HG03039 (cell line): ENCODE results near the gene TTBK2.

ENCODE experiments used
- ATAC-seq: cut with Tn5 transposase; IDR thresholded peaks from one replicate; pipeline ENCODE4 v1.9.1; 2021; ENCODE audit warnings: mild to moderate bottlenecking, moderate library complexity; ENCODE audit not compliant: unreplicated experiment

TTBK2 gene

DNA sequence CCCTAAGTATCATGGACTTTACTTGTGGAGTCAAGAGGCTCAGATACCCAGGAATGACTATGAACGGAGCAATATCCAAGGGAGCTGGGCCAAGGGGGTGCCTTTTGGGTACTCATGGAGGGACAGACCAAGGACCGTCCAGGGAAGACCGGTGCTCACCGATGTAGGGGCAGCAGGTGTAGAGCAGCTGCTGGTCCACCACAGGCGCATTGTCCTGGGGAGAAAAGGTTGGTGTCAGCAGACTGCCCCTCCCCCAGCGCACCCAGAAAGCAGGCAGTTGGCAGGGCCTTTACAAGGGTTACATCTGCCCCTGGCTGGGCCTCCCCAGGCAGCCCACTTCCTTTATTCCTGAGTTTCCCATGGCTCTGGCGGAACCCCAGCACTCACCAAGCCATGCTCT is 191.2 kb downstream of the TTBK2 start:
- no peak for ATAC-seq

GRCh38 chr15:42728972-42729371 is 191.6 kb downstream of the TTBK2 start:
- ATAC-seq, result no peak

- no peak for ATAC-seq
Observed at GRCh38 chr15:42728560-42728959, 192.0 kb downstream of the TTBK2 start.

- ATAC-seq, result no peak
Observed at GRCh38 chr15:42727750-42728381, 192.7 kb downstream of the TTBK2 start.

GRCh38 chr15:42726114-42726513 is 194.5 kb downstream of the TTBK2 start:
- ATAC-seq, result no peak

- ATAC-seq, result no peak
Observed at GRCh38 chr15:42725331-42725903, 195.2 kb downstream of the TTBK2 start.

DNA sequence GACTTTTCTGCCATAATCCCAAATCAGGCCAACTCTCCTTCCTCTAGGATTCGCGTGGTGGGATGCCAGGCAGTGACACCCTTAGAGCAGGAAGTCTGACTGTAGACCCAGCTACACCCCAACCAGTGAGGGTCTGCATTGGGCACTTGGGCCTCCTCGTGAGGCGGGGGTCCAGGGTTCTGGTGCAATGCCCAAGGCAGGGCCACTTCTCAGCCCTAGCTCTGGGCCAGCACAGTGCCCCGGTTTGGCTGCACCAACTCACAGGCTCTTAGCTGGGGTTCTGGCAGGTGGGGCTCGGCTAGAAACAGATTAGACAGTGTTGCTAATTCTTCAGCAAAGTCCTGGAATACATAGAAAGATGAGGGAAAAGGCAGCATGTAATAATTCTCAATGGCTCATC is 196.3 kb downstream of the TTBK2 start:
- no peak for ATAC-seq

DNA sequence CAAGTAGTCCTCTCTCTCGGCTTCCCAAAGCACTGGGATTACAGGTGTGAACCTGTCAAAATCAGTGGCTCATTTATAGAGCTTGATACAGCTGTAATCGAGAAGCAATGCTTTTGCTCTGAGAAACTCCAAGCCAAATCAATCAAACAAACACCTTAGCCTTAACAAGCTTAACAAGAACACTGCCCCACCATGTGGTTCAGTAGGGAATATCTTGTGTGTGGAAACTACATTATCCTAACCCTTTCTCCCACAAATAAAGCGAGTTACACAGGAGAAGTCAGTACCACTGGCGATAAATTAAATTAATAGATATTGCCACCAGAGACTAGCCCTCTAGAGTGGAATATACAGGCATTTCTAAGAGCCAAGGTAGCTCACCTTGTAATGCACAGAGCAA is 197.5 kb downstream of the TTBK2 start:
- ATAC-seq, result no peak

DNA sequence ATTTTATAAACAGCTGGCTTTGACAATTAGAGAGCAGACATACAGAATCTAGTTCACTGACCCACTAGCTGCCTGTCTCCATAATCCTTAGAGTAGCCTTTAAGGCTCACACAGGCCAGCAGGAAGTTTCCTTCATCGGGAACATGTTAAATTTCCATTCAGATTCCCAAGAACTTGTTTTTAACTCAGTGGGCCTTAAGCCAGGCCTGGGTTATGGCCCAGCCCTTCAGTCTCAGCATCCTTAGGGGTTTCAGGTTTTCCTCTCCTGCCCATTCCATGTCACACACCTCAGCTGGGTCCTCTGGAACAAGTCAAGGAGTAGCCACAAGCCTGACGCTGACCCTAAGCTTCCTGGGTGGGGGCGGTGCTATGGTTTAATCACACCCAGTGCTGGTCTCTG is 198.7 kb downstream of the TTBK2 start:
- no peak for ATAC-seq

- ATAC-seq, result no peak
Observed at GRCh38 chr15:42721016-42721415, 199.6 kb downstream of the TTBK2 start.

GRCh38 chr15:42720071-42720470 is 200.5 kb downstream of the TTBK2 start:
- ATAC-seq, result no peak

- no peak for ATAC-seq
Observed at GRCh38 chr15:42719043-42719442, 201.5 kb downstream of the TTBK2 start.

GRCh38 chr15:42716626-42717025 is 204.0 kb downstream of the TTBK2 start:
- ATAC-seq, result no peak

- no peak for ATAC-seq
Observed at GRCh38 chr15:42716125-42716524, 204.5 kb downstream of the TTBK2 start.

DNA sequence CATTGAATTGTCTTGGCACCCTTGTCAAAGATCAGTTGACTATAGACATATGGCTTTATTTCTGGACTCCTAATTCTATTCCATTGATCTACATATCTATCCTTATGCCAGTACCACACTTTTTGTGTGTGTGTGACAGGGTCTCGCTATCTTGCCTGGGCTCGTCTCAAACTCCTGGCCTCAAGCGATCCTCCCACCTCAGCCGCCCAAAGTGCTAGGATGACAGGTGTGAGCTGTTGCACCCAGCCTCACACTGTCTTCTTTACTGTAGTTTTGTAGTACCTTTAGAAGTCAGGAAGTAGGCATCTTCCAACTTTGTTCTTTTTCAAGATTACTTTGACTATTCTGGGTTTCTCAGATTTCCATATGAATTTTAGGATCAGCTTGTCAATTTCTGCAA is 208.0 kb downstream of the TTBK2 start:
- no peak for ATAC-seq

- ATAC-seq, result no peak
Observed at GRCh38 chr15:42711746-42712145, 208.8 kb downstream of the TTBK2 start.

GRCh38 chr15:42710662-42711061 is 209.9 kb downstream of the TTBK2 start:
- no peak for ATAC-seq

GRCh38 chr15:42707873-42708544 is 212.6 kb downstream of the TTBK2 start:
- no peak for ATAC-seq

DNA sequence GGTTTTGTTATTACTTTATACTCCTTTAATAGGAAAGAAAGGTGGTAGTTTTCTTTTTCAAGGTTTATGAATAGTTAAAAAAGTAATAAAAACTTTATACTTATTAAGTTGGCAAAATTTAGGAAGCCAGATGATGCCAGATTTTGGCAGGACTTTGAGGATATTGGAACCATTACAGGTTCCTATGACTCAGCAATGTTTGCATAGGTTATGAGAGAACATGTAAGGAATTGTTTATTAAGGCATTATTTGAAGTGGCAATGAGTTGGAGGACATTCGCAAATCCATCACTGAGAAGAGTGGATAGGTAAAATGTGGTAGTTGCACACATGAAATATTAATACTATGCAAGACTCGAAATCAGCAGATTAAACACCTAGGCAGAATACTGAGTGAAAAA is 213.5 kb downstream of the TTBK2 start:
- ATAC-seq, result no peak

DNA sequence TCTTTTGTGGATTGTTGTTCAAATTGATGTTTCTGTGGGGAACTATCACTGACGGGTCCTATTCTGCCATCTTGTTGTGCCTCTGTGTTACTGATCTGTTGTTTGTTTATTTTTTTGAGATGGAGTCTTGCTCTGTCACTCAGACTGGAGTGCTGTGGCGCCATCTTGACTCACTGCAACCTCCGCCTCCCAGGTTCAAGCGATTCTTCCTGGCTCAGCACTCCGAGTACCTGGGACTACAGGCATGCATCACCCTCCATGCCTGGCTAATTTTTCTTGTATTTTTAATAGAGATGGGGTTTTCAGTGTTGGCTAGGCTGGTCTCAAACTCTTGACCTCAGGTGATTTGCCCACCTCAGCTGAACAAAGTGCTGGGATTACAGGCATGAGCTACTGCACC is 215.2 kb downstream of the TTBK2 start:
- ATAC-seq, result no peak

DNA sequence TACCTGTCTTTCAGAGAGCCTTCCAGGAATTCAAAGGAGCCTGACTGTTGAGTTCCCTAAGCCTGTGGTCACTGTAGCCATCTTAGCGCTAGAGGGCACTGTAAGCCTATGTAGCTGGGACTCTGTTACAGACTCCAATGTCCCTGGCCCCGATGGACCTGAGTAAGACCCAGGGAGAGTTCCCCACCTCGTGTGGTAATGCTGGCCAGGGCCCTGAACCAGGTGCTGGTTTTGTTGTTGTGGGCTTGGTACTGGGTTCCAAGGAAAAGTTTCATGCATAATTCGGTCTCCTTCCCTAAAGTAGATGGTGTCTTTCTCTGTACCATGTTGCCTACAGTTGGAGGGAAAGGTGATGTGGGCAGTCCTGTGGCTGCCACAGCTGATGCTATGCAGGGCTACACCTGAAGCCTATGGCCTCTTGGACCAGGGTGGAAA is 216.1 kb downstream of the TTBK2 start:
- no peak for ATAC-seq

GRCh38 chr15:42696626-42697025 is 224.0 kb downstream of the TTBK2 start:
- ATAC-seq, result no peak
